D721Med (cell line): ENCODE data around the gene ZNF37A.
"Not testable (repeated sequence)": the region's sequence is repeated elsewhere in the genome, so short reads cannot be mapped to it uniquely, and the experiment has no call there.

ENCODE experiments used
- DNase-seq: peaks from one replicate; pipeline ENCODE4 v3.0.0; 2011; ENCODE audit warnings: low spot score; ENCODE audit not compliant: insufficient read length
- FAIRE-seq: peaks from 2 replicates; lab custom pipeline; 2011; peaks lifted over from hg19 to GRCh38; lab: Jason Lieb, UNC
- CTCF ChIP-seq: IDR thresholded peaks from 2 replicates; pipeline ENCODE4 v1.5.1; 2012; ENCODE audit warnings: mild to moderate bottlenecking, control low read depth; ENCODE audit not compliant: insufficient read depth; ENCODE audit errors: missing control alignments

The ZNF37A gene

GRCh38 chr10:38118072-38118807 lies 24.1 kb downstream of the ZNF37A start:
- FAIRE-seq = no peak
- DNase-seq = no peak
- TF ChIP-seq CTCF = no peak

DNA sequence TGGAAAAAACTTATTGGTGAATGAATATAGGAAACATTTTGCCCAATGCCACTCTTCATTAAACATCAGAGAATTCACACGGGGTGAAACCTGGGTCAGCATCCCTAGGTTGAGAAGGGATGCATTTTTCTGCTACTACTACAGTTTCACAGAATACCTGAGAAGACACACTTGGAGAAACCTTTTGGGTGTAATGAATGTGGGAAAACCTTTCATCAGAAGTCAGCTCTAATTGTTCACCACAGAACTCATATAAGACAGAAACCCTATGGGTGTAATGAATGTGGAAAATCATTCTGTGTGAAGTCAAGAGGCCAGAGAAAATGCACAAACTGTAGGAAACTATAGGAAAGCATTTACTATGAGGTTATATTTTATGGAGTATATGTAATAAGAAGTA lies 24.9 kb downstream of the ZNF37A start:
- DNase-seq (no peak), FAIRE-seq (no peak)
- no peak for TF ChIP-seq CTCF

DNA sequence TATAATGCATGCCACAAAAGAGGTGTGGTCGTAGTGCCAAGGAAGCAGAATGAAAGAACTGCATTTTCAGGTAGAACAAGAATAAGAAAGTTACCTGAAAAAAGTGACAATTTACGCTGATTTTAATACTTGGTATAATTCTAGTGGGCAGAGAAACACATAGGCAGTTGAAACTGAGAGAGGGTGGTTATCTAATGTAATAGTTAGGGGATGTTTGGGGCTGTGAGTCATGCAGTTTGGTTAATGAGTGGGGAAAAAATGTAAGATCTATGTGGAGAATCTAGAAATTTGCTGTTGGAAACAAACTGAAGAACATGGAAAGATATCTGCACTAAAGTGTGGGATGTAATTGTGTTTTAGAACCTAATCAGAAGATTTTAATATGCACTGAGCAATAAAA lies 33.7 kb downstream of the ZNF37A start:
- no peak for FAIRE-seq
- DNase-seq = no peak
- TF ChIP-seq CTCF = no peak

- no peak for DNase-seq
- no peak for TF ChIP-seq CTCF
- no peak for FAIRE-seq
Measured at GRCh38 chr10:38143587-38143986, 49.5 kb downstream of the ZNF37A start.

GRCh38 chr10:38146579-38147333 lies 52.6 kb downstream of the ZNF37A start:
- no peak for FAIRE-seq
- TF ChIP-seq CTCF = no peak

GRCh38 chr10:38147686-38148085 lies 53.5 kb downstream of the ZNF37A start:
- no peak for TF ChIP-seq CTCF
- FAIRE-seq = no peak
- DNase-seq = no peak

More at GRCh38 chr10:38146579-38147333, 52.6 kb downstream of the ZNF37A start:
- no peak for DNase-seq

DNA sequence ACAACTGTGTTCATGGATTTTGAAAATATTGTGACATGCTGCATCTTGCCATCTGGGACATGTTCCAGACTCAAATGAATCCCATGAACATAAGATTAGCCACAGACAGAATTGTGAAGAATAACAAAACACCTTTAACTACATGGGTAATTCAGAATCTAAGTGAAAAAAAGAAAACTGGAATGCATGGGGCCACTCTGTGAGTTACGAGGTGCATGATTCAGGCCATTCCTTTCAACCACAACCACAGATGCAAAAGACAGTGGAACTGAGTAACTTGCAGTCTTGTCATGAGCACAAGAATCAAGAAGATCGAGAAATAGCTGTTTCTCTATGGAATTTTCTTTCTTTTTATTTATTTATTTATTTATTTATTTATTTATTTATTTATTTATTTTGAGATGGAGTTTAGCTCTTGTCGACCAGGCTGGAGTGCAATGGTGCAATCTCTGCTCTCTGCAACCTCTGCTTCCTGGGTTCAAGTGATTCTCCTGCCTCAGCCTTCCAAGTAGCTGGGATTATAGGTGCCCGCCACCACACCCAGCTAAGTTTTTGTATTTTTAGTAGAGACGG lies 56.8 kb downstream of the ZNF37A start:
- not testable (repeated sequence) for FAIRE-seq, DNase-seq
